Measurements from ENCODE around the gene NUBPL. TPM values are rescaled to one million over a fixed set of nuclear protein-coding genes. Genes with fewer than 3 reads are reported as not detected.

Gene NUBPL
- total RNA-seq, 1 experiment from 2014 or later = 5.7 TPM

DNA sequence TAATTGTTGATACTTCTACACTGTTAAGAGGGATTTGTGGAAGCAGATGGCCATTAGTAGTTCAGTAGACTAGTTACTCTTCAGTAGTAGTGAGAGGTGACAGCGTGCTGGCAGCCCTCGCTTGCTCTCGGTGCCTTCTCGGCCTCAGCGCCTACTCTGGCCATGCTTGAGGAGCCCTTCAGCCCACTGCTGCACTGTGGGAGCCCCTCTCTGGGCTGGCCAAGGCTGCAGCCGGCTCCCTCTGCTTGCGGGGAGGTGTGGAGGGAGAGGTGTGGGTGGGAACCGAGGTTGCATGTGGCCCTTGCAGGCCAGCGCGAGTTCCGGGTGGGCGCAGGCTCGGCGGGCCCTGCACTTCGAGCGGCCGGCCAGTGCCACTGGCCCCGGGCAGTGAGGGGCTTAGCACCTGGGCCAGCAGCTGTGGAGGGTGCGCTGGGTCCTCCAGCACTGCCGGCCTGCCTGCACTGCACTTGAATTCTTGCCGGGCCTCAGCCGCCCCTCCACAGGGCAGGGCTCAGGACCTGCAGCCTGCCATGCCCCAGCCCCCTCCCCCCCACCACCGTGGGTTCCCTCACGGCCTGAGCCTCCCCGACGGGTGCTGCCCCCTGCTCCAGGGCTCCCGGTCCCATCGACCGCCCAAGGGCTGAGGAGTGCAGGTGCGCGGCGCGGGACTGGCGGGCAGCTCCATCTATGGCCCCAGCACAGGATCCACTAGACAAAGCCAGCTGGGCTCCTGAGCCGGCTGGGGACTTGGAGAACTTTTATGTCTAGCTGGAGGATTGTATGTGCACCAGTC, 139.3 kb downstream of the NUBPL start:
- TF ChIP-seq SIN3A (IDR thresholded peaks at IDR 0.05; ENCODE audit: borderline replicate concordance, insufficient read depth, low read depth, low read length) (no peak), TCF7L2 (IDR thresholded peaks at IDR 0.05; ENCODE audit: low read depth, low read length) (no peak), POLR2AphosphoS5 (IDR thresholded peaks at IDR 0.05; ENCODE audit: low read depth, low read length) (no peak)
- TF ChIP-seq, protein P1, sequence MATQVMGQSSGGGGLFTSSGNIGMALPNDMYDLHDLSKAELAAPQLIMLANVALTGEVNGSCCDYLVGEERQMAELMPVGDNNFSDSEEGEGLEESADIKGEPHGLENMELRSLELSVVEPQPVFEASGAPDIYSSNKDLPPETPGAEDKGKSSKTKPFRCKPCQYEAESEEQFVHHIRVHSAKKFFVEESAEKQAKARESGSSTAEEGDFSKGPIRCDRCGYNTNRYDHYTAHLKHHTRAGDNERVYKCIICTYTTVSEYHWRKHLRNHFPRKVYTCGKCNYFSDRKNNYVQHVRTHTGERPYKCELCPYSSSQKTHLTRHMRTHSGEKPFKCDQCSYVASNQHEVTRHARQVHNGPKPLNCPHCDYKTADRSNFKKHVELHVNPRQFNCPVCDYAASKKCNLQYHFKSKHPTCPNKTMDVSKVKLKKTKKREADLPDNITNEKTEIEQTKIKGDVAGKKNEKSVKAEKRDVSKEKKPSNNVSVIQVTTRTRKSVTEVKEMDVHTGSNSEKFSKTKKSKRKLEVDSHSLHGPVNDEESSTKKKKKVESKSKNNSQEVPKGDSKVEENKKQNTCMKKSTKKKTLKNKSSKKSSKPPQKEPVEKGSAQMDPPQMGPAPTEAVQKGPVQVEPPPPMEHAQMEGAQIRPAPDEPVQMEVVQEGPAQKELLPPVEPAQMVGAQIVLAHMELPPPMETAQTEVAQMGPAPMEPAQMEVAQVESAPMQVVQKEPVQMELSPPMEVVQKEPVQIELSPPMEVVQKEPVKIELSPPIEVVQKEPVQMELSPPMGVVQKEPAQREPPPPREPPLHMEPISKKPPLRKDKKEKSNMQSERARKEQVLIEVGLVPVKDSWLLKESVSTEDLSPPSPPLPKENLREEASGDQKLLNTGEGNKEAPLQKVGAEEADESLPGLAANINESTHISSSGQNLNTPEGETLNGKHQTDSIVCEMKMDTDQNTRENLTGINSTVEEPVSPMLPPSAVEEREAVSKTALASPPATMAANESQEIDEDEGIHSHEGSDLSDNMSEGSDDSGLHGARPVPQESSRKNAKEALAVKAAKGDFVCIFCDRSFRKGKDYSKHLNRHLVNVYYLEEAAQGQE (IDR thresholded peaks at IDR 0.05; ENCODE audit: insufficient read depth in 1 of 2, low read depth in 2 of 2, low read length in 1 of 2) = no peak
- TF ChIP-seq, protein P2, sequence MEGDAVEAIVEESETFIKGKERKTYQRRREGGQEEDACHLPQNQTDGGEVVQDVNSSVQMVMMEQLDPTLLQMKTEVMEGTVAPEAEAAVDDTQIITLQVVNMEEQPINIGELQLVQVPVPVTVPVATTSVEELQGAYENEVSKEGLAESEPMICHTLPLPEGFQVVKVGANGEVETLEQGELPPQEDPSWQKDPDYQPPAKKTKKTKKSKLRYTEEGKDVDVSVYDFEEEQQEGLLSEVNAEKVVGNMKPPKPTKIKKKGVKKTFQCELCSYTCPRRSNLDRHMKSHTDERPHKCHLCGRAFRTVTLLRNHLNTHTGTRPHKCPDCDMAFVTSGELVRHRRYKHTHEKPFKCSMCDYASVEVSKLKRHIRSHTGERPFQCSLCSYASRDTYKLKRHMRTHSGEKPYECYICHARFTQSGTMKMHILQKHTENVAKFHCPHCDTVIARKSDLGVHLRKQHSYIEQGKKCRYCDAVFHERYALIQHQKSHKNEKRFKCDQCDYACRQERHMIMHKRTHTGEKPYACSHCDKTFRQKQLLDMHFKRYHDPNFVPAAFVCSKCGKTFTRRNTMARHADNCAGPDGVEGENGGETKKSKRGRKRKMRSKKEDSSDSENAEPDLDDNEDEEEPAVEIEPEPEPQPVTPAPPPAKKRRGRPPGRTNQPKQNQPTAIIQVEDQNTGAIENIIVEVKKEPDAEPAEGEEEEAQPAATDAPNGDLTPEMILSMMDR (IDR thresholded peaks at IDR 0.05) = no peak
- Histone ChIP-seq H3K36me3 (ENCODE audit: control insufficient read depth, insufficient read depth, low read length) (no peaks in the 10 kb centered on the region), H3K27me3 (ENCODE audit: control insufficient read depth, insufficient read depth, low read length) (no peaks in the 10 kb centered on the region), H3K9me3 (ENCODE audit: control insufficient read depth, insufficient read depth, low read depth, low read length) (no peaks in the 10 kb centered on the region), H3K4me1 (ENCODE audit: control insufficient read depth, insufficient read depth, low read length) (no peaks in the 10 kb centered on the region), H3K4me3 (ENCODE audit: low read depth in 2 of 2, low read length in 2 of 2) (no peak overlapping the region), H3K27ac (ENCODE audit: low read length) (no peak overlapping the region)
- CTCF ChIA-PET = no interaction called here
- BruUV-seq (replicated peaks) = no TSS peak
- in situ Hi-C loops (cut with HindIII; ENCODE audit: low pct_unique_long_range_greater_than_20kb, low sequenced_read_pairs) (no loop called here), intact Hi-C loops (cut with micrococcal nuclease; ENCODE audit: unreplicated experiment) (no loop called here)
- no peak for ATAC-seq
- DNase-seq (ENCODE audit: low read depth, low spot score) = no peak
- POLR2A ChIA-PET = no interaction called here

DNA sequence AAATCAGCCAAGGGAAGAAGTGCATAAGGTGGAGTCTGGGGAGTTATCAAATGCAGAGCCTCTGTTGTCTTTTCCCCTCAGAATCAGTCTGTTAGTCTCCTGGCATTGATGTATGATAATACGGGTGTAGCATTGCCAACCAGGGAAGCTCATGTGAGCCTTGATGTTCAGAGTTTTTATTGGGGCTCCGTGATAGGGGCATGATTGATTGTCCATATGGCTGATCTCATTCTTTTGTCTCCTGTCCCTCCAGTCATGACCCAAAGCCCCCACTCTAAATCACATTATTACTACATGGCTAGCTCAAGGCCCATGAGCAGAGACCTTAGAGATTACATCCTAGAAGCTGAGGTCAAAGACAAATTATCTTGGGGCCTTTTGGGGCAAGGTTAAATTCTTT, 140.9 kb downstream of the NUBPL start:
- no peak for ATAC-seq
- H3K36me3 ChIP-seq (ENCODE audit: control insufficient read depth, insufficient read depth, low read length) = no peaks in the 10 kb centered on the region
- H3K27ac ChIP-seq (ENCODE audit: low read length) = no peak overlapping the region
- no peak for DNase-seq (ENCODE audit: low read depth, low spot score)
- TF ChIP-seq POLR2AphosphoS5 (IDR thresholded peaks at IDR 0.05; ENCODE audit: low read depth, low read length) = no peak
- TF ChIP-seq TCF7L2 (IDR thresholded peaks at IDR 0.05; ENCODE audit: low read depth, low read length) = no peak
- TF ChIP-seq, protein P2 (IDR thresholded peaks at IDR 0.05) = no peak
- TF ChIP-seq SIN3A (IDR thresholded peaks at IDR 0.05; ENCODE audit: borderline replicate concordance, insufficient read depth, low read depth, low read length) = no peak
- TF ChIP-seq, protein P1 (IDR thresholded peaks at IDR 0.05; ENCODE audit: insufficient read depth in 1 of 2, low read depth in 2 of 2, low read length in 1 of 2) = no peak
- in situ Hi-C loops (cut with HindIII; ENCODE audit: low pct_unique_long_range_greater_than_20kb, low sequenced_read_pairs) = no loop called here
- no peaks in the 10 kb centered on the region for H3K27me3 ChIP-seq (ENCODE audit: control insufficient read depth, insufficient read depth, low read length)
- H3K9me3 ChIP-seq (ENCODE audit: control insufficient read depth, insufficient read depth, low read depth, low read length) = no peaks in the 10 kb centered on the region
- intact Hi-C loops (cut with micrococcal nuclease; ENCODE audit: unreplicated experiment) = no loop called here
- ChIA-PET CTCF (no interaction called here), POLR2A (no interaction called here)
- no TSS peak for BruUV-seq (replicated peaks)
- no peak overlapping the region for H3K4me3 ChIP-seq (ENCODE audit: low read depth in 2 of 2, low read length in 2 of 2)
- H3K4me1 ChIP-seq (ENCODE audit: control insufficient read depth, insufficient read depth, low read length) = no peaks in the 10 kb centered on the region
